Subcutaneous adipose tissue (tissue), 4 donors: ENCODE data around the gene MAG. TPM values are rescaled to one million over a fixed set of nuclear protein-coding genes. Genes with fewer than 3 reads are reported as not detected.

Experiments
- CTCF ChIP-seq: fragments of 450-650 bp; IDR thresholded peaks from one replicate; pipeline ENCODE4 v1.5.1; 2016; ENCODE audit warnings: low read depth, mild to moderate bottlenecking, control low read depth, antibody characterized with exemption, moderate library complexity
- total RNA-seq, 4 donors: library from RNA; depleted of rRNA; stranded (reverse); fragments of >200 nt; gene quantifications; one replicate each; pipeline ENCODE4 v1.1.0, GENCODE V29; 2016

The MAG gene
- total RNA-seq, 4 donors from 2014 or later: not detected

- TF ChIP-seq CTCF: no peak
Measured at GRCh38 chr19:35249848-35250711, 41.9 kb upstream of the MAG start.

DNA sequence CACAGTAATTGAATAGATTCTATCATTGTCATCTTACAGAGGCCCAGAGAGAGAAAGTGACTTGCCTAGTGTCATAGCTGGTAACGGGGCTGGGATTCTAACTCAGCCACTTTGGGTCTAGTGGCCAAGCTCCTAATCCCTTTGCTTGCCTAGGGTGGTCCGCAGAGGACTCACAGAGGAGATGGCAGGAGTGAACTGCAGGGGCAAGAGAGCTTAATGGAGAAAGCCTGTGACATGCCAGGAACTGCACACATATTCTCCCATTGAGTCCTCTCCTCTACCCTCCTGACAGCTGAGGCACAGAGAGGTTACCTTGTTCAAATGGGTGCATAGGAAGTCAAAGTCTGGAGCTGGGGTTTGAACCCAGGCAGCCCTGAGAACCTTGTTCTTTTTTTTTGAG is 40.5 kb upstream of the MAG start:
- no peak for TF ChIP-seq CTCF

DNA sequence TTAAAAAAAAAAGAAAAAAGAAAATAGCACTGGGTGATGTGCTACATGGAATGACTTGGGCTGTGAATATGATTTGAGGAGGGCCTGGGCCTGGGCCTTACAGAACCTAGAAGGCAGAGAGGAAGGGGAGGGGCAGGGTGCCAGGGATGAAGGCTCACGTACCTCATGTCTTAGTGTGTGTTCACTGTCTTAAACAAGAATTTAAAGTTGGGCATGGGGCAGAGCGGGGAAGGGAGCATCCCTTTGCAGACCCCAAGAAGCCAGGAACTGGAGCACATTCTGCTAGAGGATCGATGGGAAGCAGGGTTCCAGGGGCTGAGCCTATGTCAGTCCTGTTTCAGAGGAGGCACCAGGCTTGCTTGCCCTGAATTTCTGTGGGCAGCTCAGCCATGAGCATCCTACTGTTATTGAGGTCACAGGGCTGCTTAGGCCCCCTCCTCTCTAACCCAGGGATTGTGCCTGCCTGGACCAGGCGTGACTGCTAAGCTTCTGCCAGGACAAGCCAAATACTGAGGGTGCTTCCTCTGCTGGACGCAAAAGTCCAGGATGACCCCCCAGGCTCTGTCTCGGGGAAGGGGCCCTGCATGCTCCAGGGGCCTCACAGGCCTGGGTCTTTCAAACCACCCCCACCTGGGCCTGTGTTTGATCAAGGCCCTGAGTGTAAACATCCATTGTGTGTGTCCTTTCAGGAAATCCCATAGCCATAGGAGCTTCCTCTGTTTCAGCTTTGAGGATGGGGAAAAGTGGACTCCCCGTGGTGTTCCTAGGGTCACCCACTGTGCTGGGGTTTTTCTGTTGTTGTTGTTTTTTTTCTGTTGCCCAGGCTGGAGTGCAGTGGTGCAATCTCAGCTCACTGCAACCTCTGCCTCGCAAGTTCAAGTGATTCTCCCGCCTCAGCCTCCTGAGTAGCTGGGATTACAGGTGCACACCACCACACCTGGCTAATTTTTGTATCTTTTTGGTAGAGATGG is 38.4 kb upstream of the MAG start:
- TF ChIP-seq CTCF: no peak

- TF ChIP-seq CTCF: no peak
Measured at GRCh38 chr19:35254341-35255297, 37.3 kb upstream of the MAG start.

DNA sequence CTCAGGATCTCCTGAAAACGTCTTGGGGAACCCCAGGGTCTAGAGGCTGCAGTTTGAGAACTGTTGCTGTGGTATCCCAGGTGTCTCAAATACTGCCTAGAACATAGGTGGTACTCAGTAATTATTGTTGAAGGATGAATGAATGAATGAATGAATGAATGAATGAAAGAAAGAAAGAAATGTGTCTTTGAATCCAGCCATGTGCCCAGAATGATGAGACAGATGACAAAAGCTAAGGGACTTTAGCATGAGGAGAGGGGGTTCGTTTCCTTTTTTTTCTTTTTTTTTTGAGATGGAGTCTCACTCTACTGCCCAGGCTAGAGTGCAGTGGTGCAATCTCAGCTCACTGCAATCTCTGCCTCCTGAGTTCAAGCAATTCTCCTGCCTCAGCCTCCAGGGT is 35.4 kb upstream of the MAG start:
- no peak for TF ChIP-seq CTCF

DNA sequence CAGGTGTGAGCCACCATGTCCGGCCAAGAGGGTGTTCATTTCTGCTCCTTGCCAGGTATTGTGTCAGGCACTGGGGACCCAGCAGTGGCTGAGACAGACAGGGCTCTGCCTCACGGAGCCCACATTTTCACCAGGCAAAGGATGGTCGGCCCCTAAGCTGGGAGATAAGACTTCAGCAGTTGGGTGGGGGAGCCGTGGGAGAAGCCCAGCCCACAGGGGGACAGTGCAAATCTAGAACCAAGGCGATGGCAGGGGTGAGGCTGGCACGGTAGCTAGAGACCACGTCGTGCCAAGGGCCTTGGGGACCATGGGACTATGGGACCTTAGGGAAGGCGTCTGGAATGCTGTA is 34.9 kb upstream of the MAG start:
- TF ChIP-seq CTCF: no peak
